Upper lobe of left lung (tissue), 6 donors: Measurements from ENCODE around the gene SERPINA12. TPM values are rescaled to one million over a fixed set of nuclear protein-coding genes. Genes with fewer than 3 reads are reported as not detected.

Source experiments
- ATAC-seq, 2 donors: fragments of 200-7000 bp; cut with Tn5 transposase; one replicate each; pipeline ENCODE4 v1.9.1; 2022; ENCODE audit warnings: mild to moderate bottlenecking in 2 of 2, moderate library complexity in 2 of 2; ENCODE audit not compliant: low FRiP score in 2 of 2
- DNase-seq, 2 donors: peaks; one replicate each; pipeline ENCODE4 v3.0.0-alpha.2; 2019 to 2020
- H3K27ac ChIP-seq, 4 donors: fragments of 200-600 bp; sonication (generic); one replicate each; pipeline ENCODE4 v1.5.1; 2016 to 2019
- H3K27me3 ChIP-seq, 4 donors: fragments of 200-600 bp; sonication (generic); one replicate each; pipeline ENCODE4 v1.5.1; 2017 to 2019
- H3K36me3 ChIP-seq, 4 donors: fragments of 200-600 bp; sonication (generic); one replicate each; pipeline ENCODE4 v1.5.1; 2016 to 2019
- H3K4me1 ChIP-seq, 4 donors: fragments of 200-600 bp; sonication (generic); one replicate each; pipeline ENCODE4 v1.5.1; 2018 to 2019
- H3K4me3 ChIP-seq, 4 donors: fragments of 200-600 bp; sonication (generic); one replicate each; pipeline ENCODE4 v1.5.1; 2017 to 2019; ENCODE audit warnings: mild to moderate bottlenecking in 2 of 4, moderate library complexity in 1 of 4
- H3K9me3 ChIP-seq, 4 donors: fragments of 200-600 bp; sonication (generic); one replicate each; pipeline ENCODE4 v1.5.1; 2018 to 2019
- CTCF ChIP-seq, 6 experiments: fragments of 450-650 bp in 4 of 6; fragments of 200-600 bp in 2 of 6; sonication (generic) in 2 of 6; IDR thresholded peaks; one replicate each; pipeline ENCODE4 v1.5.1; 2016 to 2019; ENCODE audit warnings: antibody characterized with exemption in 6 of 6
- EP300 ChIP-seq, 4 donors: sonication (generic); formaldehyde crosslinking; IDR thresholded peaks; one replicate each; pipeline ENCODE4 v1.5.1; 2017; ENCODE audit warnings: antibody characterized with exemption in 4 of 4, control low read depth in 2 of 4
- POLR2A ChIP-seq, 4 donors: fragments of 450-650 bp; IDR thresholded peaks; one replicate each; pipeline ENCODE4 v1.5.1; 2016 to 2017; ENCODE audit warnings: antibody characterized with exemption in 4 of 4, mild to moderate bottlenecking in 2 of 4
- POLR2AphosphoS5 ChIP-seq, 2 donors: sonication (generic); formaldehyde crosslinking; IDR thresholded peaks; one replicate each; pipeline ENCODE4 v1.5.1; 2017; ENCODE audit warnings: antibody characterized with exemption in 2 of 2
- WGBS, 2 donors: methylation state at CpG; one replicate each; pipeline ENCODE4 v1.1.5; 2017 to 2018; 5-methylcytosine and 5-hydroxymethylcytosine counted together
- total RNA-seq, 6 donors: library from RNA; depleted of rRNA in 4 of 6; stranded (reverse); fragments of >200 nt in 4 of 6; gene quantifications; one replicate each; pipeline versions ENCODE4 v1.1.0 to v1.2.1, GENCODE V29; 2016 to 2021
- donor health status: DM: no; HTN: no; CAD: no; lungs with moderate emphysema.
- donor health status: DM: no; HTN: yes; CAD: no; lungs with severe emphysema.

The SERPINA12 gene
- total RNA-seq, 6 donors from 2014 or later = not detected

GRCh38 chr14:94545131-94545841 lies 36.0 kb upstream of the SERPINA12 start:
- Histone ChIP-seq H3K27ac (no peak overlapping the region), H3K36me3 (no peaks in the 10 kb centered on the region), H3K4me3 (no peak overlapping the region), H3K27me3 (no peaks in the 10 kb centered on the region), H3K9me3 (peaks cover 0 to 4% (median 0%) of the 10 kb centered on the region in 4 donors), H3K4me1 (no peaks in the 10 kb centered on the region)
- no peak for ATAC-seq
- no peak for TF ChIP-seq CTCF (IDR thresholded peaks at IDR 0.05)
- TF ChIP-seq POLR2AphosphoS5 (IDR thresholded peaks at IDR 0.05) = no peak
- TF ChIP-seq EP300 (IDR thresholded peaks at IDR 0.05) = no peak
- TF ChIP-seq POLR2A (IDR thresholded peaks at IDR 0.05) = no peak
- 56 to 69% methylated on average over 13 to 15 of the region's 15 CpGs for WGBS, 2 donors
- DNase-seq = peak in 1 of 2 donors; percentile 11

GRCh38 chr14:94544726-94545125 lies 35.5 kb upstream of the SERPINA12 start:
- H3K27me3 ChIP-seq = no peaks in the 10 kb centered on the region
- peaks cover 0 to 4% (median 0%) of the 10 kb centered on the region in 4 donors for H3K9me3 ChIP-seq
- no peaks in the 10 kb centered on the region for H3K4me1 ChIP-seq
- DNase-seq (no peak), ATAC-seq (no peak)
- no peak overlapping the region for H3K27ac ChIP-seq
- H3K4me3 ChIP-seq = no peak overlapping the region
- 48 to 63% methylated on average over 7 of the region's 7 CpGs for WGBS, 2 donors
- H3K36me3 ChIP-seq = no peaks in the 10 kb centered on the region
- TF ChIP-seq EP300 (IDR thresholded peaks at IDR 0.05) = no peak
- TF ChIP-seq POLR2A (IDR thresholded peaks at IDR 0.05) = no peak
- TF ChIP-seq CTCF (IDR thresholded peaks at IDR 0.05) = no peak
- TF ChIP-seq POLR2AphosphoS5 (IDR thresholded peaks at IDR 0.05) = no peak

GRCh38 chr14:94543449-94544124 lies 34.3 kb upstream of the SERPINA12 start:
- no peaks in the 10 kb centered on the region for H3K36me3 ChIP-seq
- peaks cover 0 to 4% (median 0%) of the 10 kb centered on the region in 4 donors for H3K9me3 ChIP-seq
- ATAC-seq (no peak), DNase-seq (no peak)
- no peaks in the 10 kb centered on the region for H3K27me3 ChIP-seq
- 71 to 75% methylated on average over 12 to 15 of the region's 15 CpGs for WGBS, 2 donors
- no peak overlapping the region for H3K4me3 ChIP-seq
- no peak overlapping the region for H3K27ac ChIP-seq
- TF ChIP-seq POLR2A (IDR thresholded peaks at IDR 0.05) (no peak), POLR2AphosphoS5 (IDR thresholded peaks at IDR 0.05) (no peak), EP300 (IDR thresholded peaks at IDR 0.05) (no peak), CTCF (IDR thresholded peaks at IDR 0.05) (no peak)
- H3K4me1 ChIP-seq = no peaks in the 10 kb centered on the region

GRCh38 chr14:94542811-94543440 lies 33.7 kb upstream of the SERPINA12 start:
- Histone ChIP-seq H3K4me1 (no peaks in the 10 kb centered on the region), H3K27ac (no peak overlapping the region), H3K27me3 (no peaks in the 10 kb centered on the region), H3K36me3 (no peaks in the 10 kb centered on the region), H3K9me3 (peaks cover 0 to 4% (median 0%) of the 10 kb centered on the region in 4 donors), H3K4me3 (no peak overlapping the region)
- TF ChIP-seq POLR2AphosphoS5 (IDR thresholded peaks at IDR 0.05) (no peak), POLR2A (IDR thresholded peaks at IDR 0.05) (no peak), EP300 (IDR thresholded peaks at IDR 0.05) (no peak), CTCF (IDR thresholded peaks at IDR 0.05) (no peak)
- no peak for DNase-seq
- 71 to 79% methylated on average over 3 to 9 of the region's 9 CpGs for WGBS, 2 donors
- no peak for ATAC-seq
